SU-DHL-6 (cell line): Measurements from ENCODE around the gene MISP.

Source experiments
- EZH2phosphoT487 ChIP-seq: fragments of 200-600 bp; sonication (generic), shearing (Covaris generic); conservative IDR thresholded peaks from 2 replicates; pipeline ENCODE4 v1.6.1; 2018; ENCODE audit warnings: mild to moderate bottlenecking, antibody characterized with exemption, low read length, moderate library complexity, mixed read lengths
- TF ChIP-seq, protein P1 (sequence below): fragments of 200-600 bp; sonication (generic); IDR thresholded peaks from one replicate; pipeline ENCODE4 v1.5.1; 2017; ENCODE audit warnings: antibody characterized with exemption, mild to moderate bottlenecking, low read length, moderate library complexity; ENCODE audit not compliant: insufficient read depth, poor library complexity, severe bottlenecking

DNA sequence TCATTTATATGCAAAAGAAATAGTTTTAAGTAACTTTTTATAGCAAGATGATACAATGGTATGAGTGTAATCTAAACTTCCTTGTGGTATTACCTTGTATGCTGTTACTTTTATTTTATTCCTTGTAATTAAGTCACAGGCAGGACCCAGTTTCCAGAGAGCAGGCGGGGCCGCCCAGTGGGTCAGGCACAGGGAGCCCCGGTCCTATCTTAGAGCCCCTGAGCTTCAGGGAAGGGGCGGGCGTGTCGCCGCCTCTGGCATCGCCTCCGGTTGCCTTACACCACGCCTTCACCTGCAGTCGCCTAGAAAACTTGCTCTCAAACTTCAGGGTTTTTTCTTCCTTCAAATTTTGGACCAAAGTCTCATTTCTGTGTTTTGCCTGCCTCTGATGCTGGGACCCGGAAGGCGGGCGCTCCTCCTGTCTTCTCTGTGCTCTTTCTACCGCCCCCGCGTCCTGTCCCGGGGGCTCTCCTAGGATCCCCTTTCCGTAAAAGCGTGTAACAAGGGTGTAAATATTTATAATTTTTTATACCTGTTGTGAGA is 60.7 kb downstream of the MISP start:
- TF ChIP-seq, protein P1, sequence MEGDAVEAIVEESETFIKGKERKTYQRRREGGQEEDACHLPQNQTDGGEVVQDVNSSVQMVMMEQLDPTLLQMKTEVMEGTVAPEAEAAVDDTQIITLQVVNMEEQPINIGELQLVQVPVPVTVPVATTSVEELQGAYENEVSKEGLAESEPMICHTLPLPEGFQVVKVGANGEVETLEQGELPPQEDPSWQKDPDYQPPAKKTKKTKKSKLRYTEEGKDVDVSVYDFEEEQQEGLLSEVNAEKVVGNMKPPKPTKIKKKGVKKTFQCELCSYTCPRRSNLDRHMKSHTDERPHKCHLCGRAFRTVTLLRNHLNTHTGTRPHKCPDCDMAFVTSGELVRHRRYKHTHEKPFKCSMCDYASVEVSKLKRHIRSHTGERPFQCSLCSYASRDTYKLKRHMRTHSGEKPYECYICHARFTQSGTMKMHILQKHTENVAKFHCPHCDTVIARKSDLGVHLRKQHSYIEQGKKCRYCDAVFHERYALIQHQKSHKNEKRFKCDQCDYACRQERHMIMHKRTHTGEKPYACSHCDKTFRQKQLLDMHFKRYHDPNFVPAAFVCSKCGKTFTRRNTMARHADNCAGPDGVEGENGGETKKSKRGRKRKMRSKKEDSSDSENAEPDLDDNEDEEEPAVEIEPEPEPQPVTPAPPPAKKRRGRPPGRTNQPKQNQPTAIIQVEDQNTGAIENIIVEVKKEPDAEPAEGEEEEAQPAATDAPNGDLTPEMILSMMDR: no peak
- no peak for TF ChIP-seq EZH2phosphoT487
